MG63 (cell line): ENCODE results near the gene HOTAIR. TPM values are rescaled to one million over a fixed set of nuclear protein-coding genes. Genes with fewer than 3 reads are reported as not detected.
A peak's percentile ranks its signal among the peaks of the same experiment; 100 is the strongest.

Experiments
- DNase-seq: peaks from one replicate; pipeline ENCODE4 v3.0.0-alpha.2; 2020
- H3K27me3 ChIP-seq: fragments of 250-450 bp; sonication (Bioruptor Pico); 2 replicates; pipeline ENCODE4 v1.5.1; 2020; ENCODE audit warnings: mild to moderate bottlenecking, moderate library complexity
- H3K36me3 ChIP-seq: fragments of 250-450 bp; sonication (Bioruptor Pico); 2 replicates; pipeline ENCODE4 v1.5.1; 2020; ENCODE audit warnings: mild to moderate bottlenecking, moderate library complexity
- H3K4me3 ChIP-seq: fragments of 250-450 bp; sonication (Bioruptor Pico); 2 replicates; pipeline ENCODE4 v1.5.1; 2020; ENCODE audit warnings: mild to moderate bottlenecking, moderate library complexity
- H3K9me3 ChIP-seq: fragments of 250-450 bp; sonication (Bioruptor Pico); 2 replicates; pipeline ENCODE4 v1.5.1; 2020; ENCODE audit warnings: mild to moderate bottlenecking, moderate library complexity
- total RNA-seq: library from RNA; depleted of rRNA; stranded (reverse); fragments of >200 nt; shearing (Covaris generic); gene quantifications from 2 replicates; pipeline ENCODE4 v1.2.3, GENCODE V29; 2014; ENCODE audit warnings: low replicate concordance

Gene HOTAIR
- total RNA-seq, 1 experiment from 2014 or later = 4.2 TPM

- no peak overlapping the region for H3K4me3 ChIP-seq
Observed at GRCh38 chr12:54004841-54005530, 30.2 kb upstream of the HOTAIR start.

GRCh38 chr12:54004063-54004840, 29.5 kb upstream of the HOTAIR start:
- H3K9me3 ChIP-seq = no peaks in the 10 kb centered on the region
- peaks cover 15% of the 10 kb centered on the region for H3K36me3 ChIP-seq
- H3K27me3 ChIP-seq = no peaks in the 10 kb centered on the region
- no peak overlapping the region for H3K4me3 ChIP-seq
- no peak for DNase-seq

More at GRCh38 chr12:54004841-54005530, 30.2 kb upstream of the HOTAIR start:
- Histone ChIP-seq H3K36me3 (peaks cover 15% of the 10 kb centered on the region), H3K9me3 (no peaks in the 10 kb centered on the region), H3K27me3 (no peaks in the 10 kb centered on the region)
- DNase-seq = no peak

GRCh38 chr12:54003625-54004024, 28.9 kb upstream of the HOTAIR start:
- Histone ChIP-seq H3K9me3 (no peaks in the 10 kb centered on the region), H3K27me3 (no peaks in the 10 kb centered on the region), H3K4me3 (no peak overlapping the region), H3K36me3 (peaks cover 15% of the 10 kb centered on the region)
- no peak for DNase-seq

GRCh38 chr12:54002915-54003389, 28.2 kb upstream of the HOTAIR start:
- Histone ChIP-seq H3K4me3 (no peak overlapping the region), H3K27me3 (no peaks in the 10 kb centered on the region), H3K36me3 (peaks cover 15% of the 10 kb centered on the region), H3K9me3 (no peaks in the 10 kb centered on the region)
- DNase-seq = no peak

GRCh38 chr12:54002278-54002914, 27.6 kb upstream of the HOTAIR start:
- Histone ChIP-seq H3K27me3 (no peaks in the 10 kb centered on the region), H3K9me3 (no peaks in the 10 kb centered on the region), H3K4me3 (no peak overlapping the region), H3K36me3 (peaks cover 15% of the 10 kb centered on the region)
- no peak for DNase-seq

- Histone ChIP-seq H3K36me3 (peaks cover 15% of the 10 kb centered on the region), H3K4me3 (peak overlapping the region; percentile 72), H3K27me3 (no peaks in the 10 kb centered on the region), H3K9me3 (no peaks in the 10 kb centered on the region)
- DNase-seq = no peak
Observed at GRCh38 chr12:54001283-54002187, 26.8 kb upstream of the HOTAIR start.

- Histone ChIP-seq H3K4me3 (peak within 1 kb of the TSS; percentile 72), H3K36me3 (peaks cover 9% of the 10 kb centered on the region; the same call in 1 of the 2 replicates), H3K27me3 (no peaks in the 10 kb centered on the region), H3K9me3 (no peaks in the 10 kb centered on the region)
- no peak for DNase-seq
Observed at GRCh38 chr12:54000116-54001114, 25.7 kb upstream of the HOTAIR start, which contains the start of gene HOXC9. Gene HOXC9 (plus strand): TSS chr12:54000161. CDS start chr12:54000189, 28 bp downstream.

- H3K4me3 ChIP-seq = peak overlapping the region; percentile 72
- no peaks in the 10 kb centered on the region for H3K9me3 ChIP-seq
- no peaks in the 10 kb centered on the region for H3K27me3 ChIP-seq
Observed at GRCh38 chr12:53999559-54000115, 24.9 kb upstream of the HOTAIR start.

GRCh38 chr12:53998900-53999236, 24.1 kb upstream of the HOTAIR start:
- DNase-seq = no peak
- Histone ChIP-seq H3K9me3 (no peaks in the 10 kb centered on the region), H3K27me3 (no peaks in the 10 kb centered on the region)

More at GRCh38 chr12:53999559-54000115, 24.9 kb upstream of the HOTAIR start:
- DNase-seq = peak; percentile 81
- peaks cover 13% of the 10 kb centered on the region for H3K36me3 ChIP-seq

GRCh38 chr12:53998110-53998899, 23.6 kb upstream of the HOTAIR start:
- Histone ChIP-seq H3K36me3 (peaks cover 13% of the 10 kb centered on the region), H3K4me3 (peak overlapping the region; percentile 72), H3K27me3 (no peaks in the 10 kb centered on the region), H3K9me3 (no peaks in the 10 kb centered on the region)
- DNase-seq = no peak

More at GRCh38 chr12:53998900-53999236, 24.1 kb upstream of the HOTAIR start:
- Histone ChIP-seq H3K4me3 (peak overlapping the region; percentile 72), H3K36me3 (peaks cover 13% of the 10 kb centered on the region)

- no peaks in the 10 kb centered on the region for H3K27me3 ChIP-seq
- peak; percentile 68 for DNase-seq
- H3K9me3 ChIP-seq = no peaks in the 10 kb centered on the region
- peaks cover 8% of the 10 kb centered on the region for H3K36me3 ChIP-seq
- peak overlapping the region; percentile 72 for H3K4me3 ChIP-seq
Observed at GRCh38 chr12:53997204-53998109, 22.7 kb upstream of the HOTAIR start.

- Histone ChIP-seq H3K4me3 (peak overlapping the region; percentile 72), H3K27me3 (no peaks in the 10 kb centered on the region)
- peak; percentile 47 for DNase-seq
Observed at GRCh38 chr12:53996240-53997203, 21.8 kb upstream of the HOTAIR start.

More at GRCh38 chr12:53996240-53997203, 21.8 kb upstream of the HOTAIR start:
- peaks cover 8% of the 10 kb centered on the region for H3K36me3 ChIP-seq
- H3K9me3 ChIP-seq = no peaks in the 10 kb centered on the region
